Tibial nerve (tissue), 4 donors: ENCODE data around the gene KCNC3. TPM values are rescaled to one million over a fixed set of nuclear protein-coding genes. Genes with fewer than 3 reads are reported as not detected.

Source experiments
- DNase-seq, 2 donors: peaks; one replicate each; pipeline ENCODE4 v3.0.0-alpha.2; 2019; ENCODE audit warnings: low spot score in 2 of 2
- H3K27ac ChIP-seq, 4 donors: fragments of 200-600 bp; sonication (generic) in 3 of 4; one replicate each; pipeline ENCODE4 v1.5.1; 2017 to 2019; ENCODE audit warnings: mild to moderate bottlenecking in 1 of 4
- H3K27me3 ChIP-seq, 2 donors: fragments of 200-600 bp; sonication (generic) in 1 of 2; one replicate each; pipeline versions ENCODE4 v1.5.1 to v1.6.0; 2017 to 2019
- H3K36me3 ChIP-seq, 3 donors: fragments of 200-600 bp; sonication (generic); one replicate each; pipeline ENCODE4 v1.5.1; 2018 to 2019
- H3K4me1 ChIP-seq, 4 donors: fragments of 200-600 bp; sonication (generic) in 3 of 4; one replicate each; pipeline ENCODE4 v1.5.1; 2017 to 2019
- H3K4me3 ChIP-seq, 4 donors: fragments of 200-600 bp; sonication (generic) in 3 of 4; one replicate each; pipeline ENCODE4 v1.5.1; 2017 to 2019; ENCODE audit warnings: mild to moderate bottlenecking in 1 of 4, moderate library complexity in 1 of 4
- H3K9me3 ChIP-seq, 4 donors: fragments of 200-600 bp; sonication (generic) in 3 of 4; one replicate each; pipeline ENCODE4 v1.5.1; 2017 to 2019
- EP300 ChIP-seq, 2 donors: sonication (generic); formaldehyde crosslinking; IDR thresholded peaks; one replicate each; pipeline ENCODE4 v1.6.1; 2017; ENCODE audit warnings: antibody characterized with exemption in 2 of 2, mild to moderate bottlenecking in 1 of 2
- POLR2A ChIP-seq, 2 donors: fragments of 450-650 bp; IDR thresholded peaks; one replicate each; pipeline ENCODE4 v1.6.1; 2017; ENCODE audit warnings: antibody characterized with exemption in 2 of 2, mild to moderate bottlenecking in 2 of 2, moderate library complexity in 2 of 2
- WGBS, 2 donors: methylation state at CpG; one replicate each; pipeline ENCODE4 v1.1.5; 2018; 5-methylcytosine and 5-hydroxymethylcytosine counted together
- total RNA-seq, 4 donors: library from RNA; depleted of rRNA; stranded (reverse); fragments of >200 nt; gene quantifications; one replicate each; pipeline ENCODE4 v1.1.0, GENCODE V29; 2016
- TF ChIP-seq, protein P1 (sequence below), 5 experiments: fragments of 200-600 bp in 3 of 5; fragments of 450-650 bp in 2 of 5; sonication (generic) in 3 of 5; IDR thresholded peaks; one replicate each; pipeline ENCODE4 v1.5.1; 2016 to 2019; ENCODE audit warnings: antibody characterized with exemption in 5 of 5, mild to moderate bottlenecking in 3 of 5, moderate library complexity in 2 of 5

KCNC3 gene
- total RNA-seq, 4 donors from 2014 or later: 0.21 to 1.2 (median 0.71) TPM

DNA sequence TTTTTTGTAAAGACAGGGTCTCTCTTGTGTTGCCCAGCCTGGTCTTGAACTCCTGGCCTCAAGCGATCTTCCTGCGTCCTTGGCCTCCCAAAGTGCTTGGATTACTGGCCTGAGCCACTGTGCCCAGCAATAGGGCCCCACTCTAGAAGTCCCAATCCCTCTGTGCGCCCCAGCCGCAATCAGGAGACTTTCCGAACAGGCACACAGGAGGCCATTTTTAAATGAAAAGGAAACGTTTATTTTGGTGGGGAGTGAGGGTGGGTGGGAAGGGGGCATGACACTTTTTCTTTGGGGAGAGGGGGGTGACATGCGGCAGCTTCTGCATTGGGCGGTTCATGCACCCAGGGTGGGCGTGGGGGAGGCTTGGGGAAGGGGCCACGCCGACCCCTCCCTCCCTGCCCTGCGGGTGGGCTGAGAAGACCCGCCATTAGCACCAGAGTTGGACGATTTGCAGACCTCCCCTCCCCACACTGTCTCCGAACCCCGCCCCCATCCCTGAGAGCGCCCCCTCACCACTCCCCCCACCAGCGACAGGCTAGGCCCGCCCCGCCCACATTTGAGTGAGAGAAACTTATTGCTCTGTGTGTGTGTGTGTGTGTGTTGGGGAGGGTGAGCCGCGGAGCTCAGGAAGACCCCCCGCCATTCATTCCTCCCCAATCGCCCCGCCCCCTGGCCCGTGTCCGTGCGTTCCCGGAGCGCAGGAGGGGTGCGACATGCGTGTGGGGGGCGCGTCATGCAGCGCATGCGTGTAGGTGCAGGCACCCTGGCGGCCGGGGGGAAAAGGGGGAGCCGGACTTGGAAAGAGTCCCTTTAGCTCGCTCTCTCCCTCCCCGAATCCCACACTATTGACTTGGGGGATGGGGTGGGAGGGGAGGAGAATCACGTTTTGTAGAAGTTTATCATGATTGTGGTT is 17.2 kb downstream of the KCNC3 start:
- Histone ChIP-seq H3K4me3 (no peak overlapping the region), H3K27ac (no peak overlapping the region), H3K4me1 (peaks cover 0 to 18% (median 0%) of the 10 kb centered on the region in 4 donors), H3K9me3 (peaks cover 0 to 17% (median 0%) of the 10 kb centered on the region in 4 donors), H3K27me3 (peaks cover 3 to 64% of the 10 kb centered on the region in 2 donors), H3K36me3 (peaks cover 0 to 42% (median 0%) of the 10 kb centered on the region in 3 donors)
- TF ChIP-seq EP300 (IDR thresholded peaks at IDR 0.05): no peak
- TF ChIP-seq POLR2A (IDR thresholded peaks at IDR 0.05): no peak
- TF ChIP-seq, protein P1, sequence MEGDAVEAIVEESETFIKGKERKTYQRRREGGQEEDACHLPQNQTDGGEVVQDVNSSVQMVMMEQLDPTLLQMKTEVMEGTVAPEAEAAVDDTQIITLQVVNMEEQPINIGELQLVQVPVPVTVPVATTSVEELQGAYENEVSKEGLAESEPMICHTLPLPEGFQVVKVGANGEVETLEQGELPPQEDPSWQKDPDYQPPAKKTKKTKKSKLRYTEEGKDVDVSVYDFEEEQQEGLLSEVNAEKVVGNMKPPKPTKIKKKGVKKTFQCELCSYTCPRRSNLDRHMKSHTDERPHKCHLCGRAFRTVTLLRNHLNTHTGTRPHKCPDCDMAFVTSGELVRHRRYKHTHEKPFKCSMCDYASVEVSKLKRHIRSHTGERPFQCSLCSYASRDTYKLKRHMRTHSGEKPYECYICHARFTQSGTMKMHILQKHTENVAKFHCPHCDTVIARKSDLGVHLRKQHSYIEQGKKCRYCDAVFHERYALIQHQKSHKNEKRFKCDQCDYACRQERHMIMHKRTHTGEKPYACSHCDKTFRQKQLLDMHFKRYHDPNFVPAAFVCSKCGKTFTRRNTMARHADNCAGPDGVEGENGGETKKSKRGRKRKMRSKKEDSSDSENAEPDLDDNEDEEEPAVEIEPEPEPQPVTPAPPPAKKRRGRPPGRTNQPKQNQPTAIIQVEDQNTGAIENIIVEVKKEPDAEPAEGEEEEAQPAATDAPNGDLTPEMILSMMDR (IDR thresholded peaks at IDR 0.05): no peak
- WGBS, 2 donors: 3 to 4% methylated on average over 33 to 39 of the region's 42 CpGs
- DNase-seq: no peak

GRCh38 chr19:50310759-50311465 is 18.3 kb downstream of the KCNC3 start:
- no peak for DNase-seq
- 43 to 47% methylated on average over 10 of the region's 10 CpGs for WGBS, 2 donors
- peaks cover 0 to 18% (median 0%) of the 10 kb centered on the region in 4 donors for H3K4me1 ChIP-seq
- H3K27ac ChIP-seq: no peak overlapping the region
- H3K27me3 ChIP-seq: peaks cover 3 to 54% of the 10 kb centered on the region in 2 donors
- H3K9me3 ChIP-seq: peaks cover 0 to 23% (median 0%) of the 10 kb centered on the region in 4 donors
- TF ChIP-seq, protein P1 (IDR thresholded peaks at IDR 0.05): no peak
- no peak for TF ChIP-seq EP300 (IDR thresholded peaks at IDR 0.05)
- no peak for TF ChIP-seq POLR2A (IDR thresholded peaks at IDR 0.05)
- peaks cover 0 to 52% (median 0%) of the 10 kb centered on the region in 3 donors for H3K36me3 ChIP-seq
- H3K4me3 ChIP-seq: no peak overlapping the region

GRCh38 chr19:50309396-50310125 is 19.6 kb downstream of the KCNC3 start:
- Histone ChIP-seq H3K9me3 (peaks cover 0 to 23% (median 0%) of the 10 kb centered on the region in 4 donors), H3K4me1 (peaks cover 0 to 16% (median 0%) of the 10 kb centered on the region in 4 donors), H3K27me3 (peaks cover 3 to 40% of the 10 kb centered on the region in 2 donors), H3K4me3 (no peak overlapping the region), H3K36me3 (peaks cover 0 to 66% (median 0%) of the 10 kb centered on the region in 3 donors), H3K27ac (no peak overlapping the region)
- TF ChIP-seq EP300 (IDR thresholded peaks at IDR 0.05): no peak
- TF ChIP-seq POLR2A (IDR thresholded peaks at IDR 0.05): no peak
- TF ChIP-seq, protein P1 (IDR thresholded peaks at IDR 0.05): no peak
- DNase-seq: no peak
- WGBS, 2 donors: 59 to 66% methylated on average over 15 to 16 of the region's 16 CpGs

- Histone ChIP-seq H3K36me3 (peaks cover 0 to 72% (median 0%) of the 10 kb centered on the region in 3 donors), H3K27me3 (peaks cover 3 to 34% of the 10 kb centered on the region in 2 donors), H3K4me1 (peaks cover 0 to 12% (median 0%) of the 10 kb centered on the region in 4 donors), H3K4me3 (no peak overlapping the region), H3K9me3 (peaks cover 0 to 23% (median 0%) of the 10 kb centered on the region in 4 donors), H3K27ac (no peak overlapping the region)
- TF ChIP-seq POLR2A (IDR thresholded peaks at IDR 0.05) (no peak), EP300 (IDR thresholded peaks at IDR 0.05) (no peak)
- TF ChIP-seq, protein P1 (IDR thresholded peaks at IDR 0.05): no peak
- WGBS, 2 donors: 88 to 91% methylated on average over 21 of the region's 21 CpGs
- no peak for DNase-seq
These were observed 20.2 kb downstream of the KCNC3 start for GRCh38 chr19:50308991-50309390.
